Cardiac fibroblast (primary cell): ENCODE data around the gene PI4K2A.

ENCODE experiments used
- DNase-seq, 2 donors: peaks; one replicate each; pipeline versions ENCODE4 v3.0.0 to v3.0.0-alpha.2; 2010; ENCODE audit warnings: low read depth in 2 of 2
- H3K4me3 ChIP-seq, 2 donors: replicated peaks in 1 of 2; 1 replicate in 1 of 2; 2 replicates in 1 of 2; pipeline ENCODE4 v1.5.1; 2011; ENCODE audit warnings: low read depth in 2 of 2, low read length in 2 of 2, mild to moderate bottlenecking in 2 of 2, moderate library complexity in 1 of 2
- TF ChIP-seq, protein P1 (sequence below): IDR thresholded peaks from one replicate; pipeline ENCODE4 v1.5.1; 2011; ENCODE audit warnings: low read depth, mild to moderate bottlenecking, low read length, inconsistent platforms

The PI4K2A gene

DNA sequence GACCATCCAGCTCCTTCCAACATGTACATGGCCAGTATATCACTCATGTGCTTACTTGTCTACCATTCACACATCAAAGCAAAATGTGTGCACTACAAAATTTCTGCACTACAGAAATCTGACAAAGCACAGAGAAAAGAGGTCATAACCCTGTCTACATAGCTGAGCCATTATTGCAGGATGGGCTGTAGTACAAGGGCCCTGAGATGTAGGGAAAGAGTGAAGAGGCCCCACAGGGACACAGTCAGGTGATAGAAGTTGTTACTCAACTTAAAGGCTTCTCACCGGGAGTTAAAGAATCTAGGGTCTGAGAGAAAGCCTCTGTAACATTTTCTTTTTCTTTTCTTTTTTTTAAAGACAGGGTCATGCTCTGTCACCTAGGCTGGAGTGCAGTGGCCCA lies 29.1 kb downstream of the PI4K2A start:
- DNase-seq, result peak in 1 of 2 donors; percentile 21
- no peak overlapping the region for H3K4me3 ChIP-seq
- TF ChIP-seq, protein P1, sequence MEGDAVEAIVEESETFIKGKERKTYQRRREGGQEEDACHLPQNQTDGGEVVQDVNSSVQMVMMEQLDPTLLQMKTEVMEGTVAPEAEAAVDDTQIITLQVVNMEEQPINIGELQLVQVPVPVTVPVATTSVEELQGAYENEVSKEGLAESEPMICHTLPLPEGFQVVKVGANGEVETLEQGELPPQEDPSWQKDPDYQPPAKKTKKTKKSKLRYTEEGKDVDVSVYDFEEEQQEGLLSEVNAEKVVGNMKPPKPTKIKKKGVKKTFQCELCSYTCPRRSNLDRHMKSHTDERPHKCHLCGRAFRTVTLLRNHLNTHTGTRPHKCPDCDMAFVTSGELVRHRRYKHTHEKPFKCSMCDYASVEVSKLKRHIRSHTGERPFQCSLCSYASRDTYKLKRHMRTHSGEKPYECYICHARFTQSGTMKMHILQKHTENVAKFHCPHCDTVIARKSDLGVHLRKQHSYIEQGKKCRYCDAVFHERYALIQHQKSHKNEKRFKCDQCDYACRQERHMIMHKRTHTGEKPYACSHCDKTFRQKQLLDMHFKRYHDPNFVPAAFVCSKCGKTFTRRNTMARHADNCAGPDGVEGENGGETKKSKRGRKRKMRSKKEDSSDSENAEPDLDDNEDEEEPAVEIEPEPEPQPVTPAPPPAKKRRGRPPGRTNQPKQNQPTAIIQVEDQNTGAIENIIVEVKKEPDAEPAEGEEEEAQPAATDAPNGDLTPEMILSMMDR, result no peak

DNA sequence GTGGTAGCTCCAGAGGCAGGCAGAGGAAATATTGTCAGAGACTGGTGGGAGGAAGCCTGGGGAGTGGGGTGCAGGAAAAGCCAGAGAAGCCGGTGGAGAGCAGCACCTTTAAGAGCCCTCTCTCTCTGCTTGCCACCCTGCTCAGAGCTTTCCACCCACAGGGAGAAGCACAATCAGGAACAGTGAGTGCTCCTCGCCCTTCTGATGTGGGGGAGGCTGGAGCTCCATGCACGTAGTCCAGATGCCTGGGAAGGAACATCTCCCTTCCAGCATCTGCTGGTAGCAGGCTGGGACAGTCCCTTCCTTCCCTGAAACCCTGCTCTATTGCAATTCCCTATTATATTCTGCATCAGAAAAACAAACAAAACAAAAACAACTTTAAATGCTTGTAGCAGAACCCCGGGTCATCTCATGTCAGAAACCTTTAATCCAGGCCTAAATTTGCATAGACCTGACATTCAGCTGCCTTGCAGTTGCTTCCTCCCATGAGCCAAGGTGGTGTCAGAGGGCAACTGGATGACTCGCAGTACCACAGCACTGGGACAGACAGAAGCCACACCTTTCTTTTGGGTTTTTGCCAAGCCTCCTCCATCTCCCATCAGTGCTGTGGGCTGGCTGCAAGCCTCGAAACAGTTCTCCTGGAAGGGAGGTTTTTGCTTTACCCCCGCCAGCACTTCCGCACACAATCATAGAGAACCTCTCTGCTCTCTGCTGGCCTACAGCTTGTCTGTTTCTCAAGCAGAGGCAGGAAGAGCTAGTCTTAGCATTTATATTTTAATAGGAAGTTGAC lies 33.5 kb downstream of the PI4K2A start:
- TF ChIP-seq, protein P1, result no peak
- DNase-seq, result peak; percentile 71 to 72
- H3K4me3 ChIP-seq, result no peak overlapping the region

DNA sequence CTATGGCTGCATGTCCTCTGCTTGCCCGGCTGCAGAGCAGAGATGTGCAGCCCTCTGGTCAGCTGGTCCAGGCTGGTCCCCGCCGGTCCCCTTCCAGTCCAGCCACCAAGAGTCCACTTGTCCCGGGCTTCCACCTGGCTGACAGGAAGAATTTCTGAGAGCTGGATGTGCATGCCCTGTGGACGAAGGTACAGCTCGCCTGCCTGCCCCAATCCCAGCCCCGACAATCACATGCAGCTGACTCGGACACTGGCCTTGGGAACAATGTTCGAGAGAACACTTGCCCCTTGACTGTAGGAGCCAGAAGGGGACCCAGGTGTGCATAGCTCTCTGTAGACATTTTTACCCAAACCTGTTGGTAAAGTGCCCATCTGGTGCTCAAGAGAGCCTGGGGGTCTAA lies 34.8 kb downstream of the PI4K2A start:
- H3K4me3 ChIP-seq, result no peak overlapping the region
- TF ChIP-seq, protein P1, result no peak
- no peak for DNase-seq

DNA sequence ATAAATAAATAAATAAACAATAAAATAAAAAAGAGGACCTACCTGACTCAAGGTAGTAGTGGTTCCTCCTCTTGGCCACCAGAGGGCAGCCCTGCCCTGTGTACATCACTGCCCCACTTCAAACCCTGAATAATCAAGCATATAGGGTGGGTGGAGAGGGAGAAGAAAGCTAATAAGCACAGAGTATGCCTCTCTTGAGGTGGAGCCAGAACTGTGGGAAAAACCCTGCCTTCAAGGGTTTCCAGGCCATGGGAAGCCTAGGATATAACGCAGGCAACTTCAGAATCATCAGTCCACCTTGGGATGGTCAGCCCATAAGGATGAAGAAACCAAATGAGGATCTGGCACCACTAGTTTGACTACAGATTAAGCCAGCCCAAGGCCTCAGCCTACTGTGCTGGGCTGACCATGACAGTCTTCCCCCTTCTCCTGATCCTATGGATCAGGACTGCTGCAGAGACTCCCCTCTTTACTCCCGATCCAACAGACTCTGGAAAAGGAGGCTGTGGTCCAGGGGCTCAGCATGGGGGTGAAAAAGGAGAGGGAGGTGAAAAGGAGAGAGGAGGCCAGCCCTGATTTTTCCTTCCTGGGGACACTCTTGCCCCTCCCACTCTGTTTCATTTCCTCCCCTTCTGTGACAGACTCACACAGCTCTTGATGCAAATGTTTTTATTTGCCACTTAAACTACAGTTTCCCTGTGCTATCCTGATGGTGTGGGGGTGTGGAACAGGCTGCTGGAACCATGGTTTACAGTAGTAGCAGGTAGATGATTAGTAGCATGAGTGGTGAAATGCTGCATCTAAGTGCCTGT lies 36.5 kb downstream of the PI4K2A start:
- H3K4me3 ChIP-seq, result no peak overlapping the region
- TF ChIP-seq, protein P1, result peak; percentile 91
- peak; percentile 69 to 77 for DNase-seq

DNA sequence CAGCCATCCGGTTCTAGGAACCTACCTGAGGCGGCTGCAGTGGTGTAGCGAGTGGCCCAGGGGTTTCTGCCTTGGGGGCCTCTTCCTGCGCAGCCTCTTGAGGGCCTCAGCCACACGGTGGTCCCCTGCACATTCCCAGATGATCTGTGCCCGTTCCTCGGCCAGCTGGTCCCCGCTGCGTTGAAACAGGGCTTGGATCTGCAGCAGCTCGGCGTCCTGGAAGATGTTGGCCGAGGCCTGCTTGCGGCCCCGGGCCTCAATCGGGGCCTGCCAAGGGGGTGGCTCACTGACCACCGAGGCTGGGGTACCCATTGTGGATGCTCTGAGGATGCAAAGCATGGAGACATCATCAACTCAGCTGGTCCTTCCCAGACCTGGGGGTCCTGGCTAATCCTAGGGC lies 39.1 kb downstream of the PI4K2A start:
- H3K4me3 ChIP-seq, result no peak overlapping the region
- TF ChIP-seq, protein P1, result no peak
- DNase-seq, result no peak

DNA sequence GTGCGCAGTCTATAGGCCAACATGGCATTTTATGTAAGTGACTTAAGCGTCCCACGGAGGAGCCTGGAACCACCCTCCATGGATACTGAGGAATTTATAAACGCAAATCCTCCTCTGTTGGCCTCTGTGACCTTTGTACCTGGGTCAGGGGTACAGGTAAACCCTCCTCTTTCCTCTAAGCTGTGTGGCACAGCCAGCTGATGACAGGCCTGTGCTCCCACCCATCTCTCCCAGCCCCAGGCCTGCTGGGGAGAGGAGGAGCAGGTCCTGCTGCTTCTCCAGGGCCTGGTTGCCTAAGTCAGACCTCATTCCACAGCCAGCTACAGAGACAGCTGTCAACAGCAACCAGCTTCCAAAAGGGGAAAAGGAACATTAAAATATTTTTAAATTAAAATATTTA lies 41.6 kb downstream of the PI4K2A start:
- H3K4me3 ChIP-seq, result no peak overlapping the region
- no peak for DNase-seq
- TF ChIP-seq, protein P1, result no peak
